KMS-11 (cell line): ENCODE measurements around the gene COL18A1.

Source experiments
- H2AFZ ChIP-seq: fragments of 200-600 bp; sonication (generic); 2 replicates; pipeline ENCODE4 v1.6.1; 2016; ENCODE audit warnings: antibody characterized with exemption, mixed run types, low read depth
- H3K27ac ChIP-seq: fragments of 200-600 bp; sonication (generic); 2 replicates; pipeline ENCODE4 v1.6.1; 2016; ENCODE audit warnings: mild to moderate bottlenecking, mixed run types
- H3K27me3 ChIP-seq: fragments of 200-600 bp; sonication (generic); 2 replicates; pipeline ENCODE4 v1.6.1; 2017; ENCODE audit warnings: mild to moderate bottlenecking, low read depth, mixed run types, moderate library complexity; ENCODE audit not compliant: insufficient read depth
- H3K36me3 ChIP-seq: fragments of 200-600 bp; sonication (generic); 2 replicates; pipeline ENCODE4 v1.6.1; 2017; ENCODE audit warnings: mild to moderate bottlenecking, mixed run types; ENCODE audit not compliant: insufficient read depth
- H3K4me1 ChIP-seq: fragments of 200-600 bp; sonication (generic); 2 replicates; pipeline ENCODE4 v1.6.1; 2016; ENCODE audit warnings: mild to moderate bottlenecking, low read depth, mixed run types; ENCODE audit not compliant: poor library complexity, severe bottlenecking
- H3K4me2 ChIP-seq: fragments of 200-600 bp; sonication (generic); 2 replicates; pipeline ENCODE4 v1.7.0; 2016; ENCODE audit warnings: mild to moderate bottlenecking, mixed run types
- H3K4me3 ChIP-seq: fragments of 200-600 bp; sonication (generic); IDR thresholded peaks from 2 replicates; pipeline ENCODE4 v1.6.1; 2017; ENCODE audit warnings: low read depth, low read length, mixed read lengths; ENCODE audit not compliant: insufficient read depth
- H3K79me2 ChIP-seq: fragments of 200-600 bp; sonication (generic); 2 replicates; pipeline ENCODE4 v1.6.1; 2016; ENCODE audit warnings: low read depth, mixed run types; ENCODE audit not compliant: insufficient read depth
- H3K9ac ChIP-seq: fragments of 200-600 bp; sonication (generic); 2 replicates; pipeline ENCODE4 v1.6.1; 2016; ENCODE audit warnings: mild to moderate bottlenecking, mixed run types
- H4K20me1 ChIP-seq: fragments of 200-600 bp; sonication (generic); 2 replicates; pipeline ENCODE4 v1.6.1; 2016; ENCODE audit warnings: mild to moderate bottlenecking, mixed run types; ENCODE audit not compliant: insufficient read depth
- CTCF ChIP-seq: fragments of 200-600 bp; sonication (generic); conservative IDR thresholded peaks from 2 replicates; pipeline ENCODE4 v1.6.1; 2017; ENCODE audit warnings: low read depth, mild to moderate bottlenecking, antibody characterized with exemption, low read length, moderate library complexity, mixed read lengths

The COL18A1 gene

GRCh38 chr21:45381036-45381787 lies 23.8 kb upstream of the COL18A1 start:
- Histone ChIP-seq H3K4me2 (no peak overlapping the region), H3K79me2 (no peaks in the 10 kb centered on the region), H3K4me3 (no peak overlapping the region), H3K9ac (no peak overlapping the region), H4K20me1 (no peaks in the 10 kb centered on the region), H3K4me1 (no peaks in the 10 kb centered on the region), H3K27me3 (peaks cover 83% of the 10 kb centered on the region), H3K27ac (no peak overlapping the region), H2AFZ (no peak overlapping the region), H3K36me3 (no peaks in the 10 kb centered on the region)
- no peak for TF ChIP-seq CTCF

GRCh38 chr21:45381865-45382696 lies 22.9 kb upstream of the COL18A1 start:
- no peak overlapping the region for H3K4me2 ChIP-seq
- H3K4me1 ChIP-seq = no peaks in the 10 kb centered on the region
- no peaks in the 10 kb centered on the region for H3K79me2 ChIP-seq
- H2AFZ ChIP-seq = no peak overlapping the region
- peaks cover 85% of the 10 kb centered on the region for H3K27me3 ChIP-seq
- no peak overlapping the region for H3K27ac ChIP-seq
- H3K36me3 ChIP-seq = no peaks in the 10 kb centered on the region
- no peak overlapping the region for H3K9ac ChIP-seq
- TF ChIP-seq CTCF = no peak
- H3K4me3 ChIP-seq = no peak overlapping the region
- H4K20me1 ChIP-seq = no peaks in the 10 kb centered on the region

GRCh38 chr21:45382697-45382997 lies 22.3 kb upstream of the COL18A1 start:
- H3K4me1 ChIP-seq = no peaks in the 10 kb centered on the region

GRCh38 chr21:45383111-45383614 lies 21.8 kb upstream of the COL18A1 start:
- no peak overlapping the region for H3K4me2 ChIP-seq
- H3K36me3 ChIP-seq = no peaks in the 10 kb centered on the region
- H3K4me3 ChIP-seq = no peak overlapping the region
- peaks cover 85% of the 10 kb centered on the region for H3K27me3 ChIP-seq
- no peak overlapping the region for H3K27ac ChIP-seq
- no peaks in the 10 kb centered on the region for H3K79me2 ChIP-seq
- no peak overlapping the region for H2AFZ ChIP-seq
- TF ChIP-seq CTCF = no peak
- no peak overlapping the region for H3K9ac ChIP-seq
- no peaks in the 10 kb centered on the region for H4K20me1 ChIP-seq
- H3K4me1 ChIP-seq = no peaks in the 10 kb centered on the region

More at GRCh38 chr21:45382697-45382997, 22.3 kb upstream of the COL18A1 start:
- no peak overlapping the region for H3K27ac ChIP-seq
- no peak overlapping the region for H3K4me3 ChIP-seq
- H3K4me2 ChIP-seq = no peak overlapping the region
- peaks cover 85% of the 10 kb centered on the region for H3K27me3 ChIP-seq
- H4K20me1 ChIP-seq = no peaks in the 10 kb centered on the region
- H3K79me2 ChIP-seq = no peaks in the 10 kb centered on the region
- H2AFZ ChIP-seq = no peak overlapping the region
- no peak for TF ChIP-seq CTCF
- no peaks in the 10 kb centered on the region for H3K36me3 ChIP-seq
- no peak overlapping the region for H3K9ac ChIP-seq
